OCI-M2 (cell line): ENCODE measurements around the gene PXT1.
"Not testable (repeated sequence)": the region's sequence is repeated elsewhere in the genome, so short reads cannot be mapped to it uniquely, and the experiment has no call there.

Source experiments
- DNase-seq: peaks from one replicate; lab custom pipeline; 2025; ENCODE audit not compliant: unreplicated experiment; lab: John Stamatoyannopoulos, UW

The PXT1 gene

GRCh38 chr6:36444470-36444869, 1.8 kb upstream of the PXT1 start:
- no peak for DNase-seq

- DNase-seq: no peak
These were observed 1.1 kb upstream of the PXT1 start for GRCh38 chr6:36443471-36444428.

- DNase-seq: no peak
These were observed 467 bp downstream of the PXT1 start for GRCh38 chr6:36442103-36442670.

- peak; percentile 93 for DNase-seq
These were observed 1.3 kb downstream of the PXT1 start for GRCh38 chr6:36441307-36441894.

GRCh38 chr6:36436466-36436865, 6.2 kb downstream of the PXT1 start:
- DNase-seq: no peak

GRCh38 chr6:36432151-36432671, 10.4 kb downstream of the PXT1 start:
- DNase-seq: no peak

- no peak for DNase-seq
These were observed 11.5 kb downstream of the PXT1 start for GRCh38 chr6:36431197-36431596.

GRCh38 chr6:36430351-36430750, 12.3 kb downstream of the PXT1 start:
- DNase-seq: no peak

GRCh38 chr6:36428911-36429310, 13.7 kb downstream of the PXT1 start:
- DNase-seq: no peak

GRCh38 chr6:36426622-36427021, 16.0 kb downstream of the PXT1 start:
- no peak for DNase-seq

GRCh38 chr6:36423101-36423824, 19.4 kb downstream of the PXT1 start:
- peak; percentile 94 for DNase-seq

GRCh38 chr6:36422714-36423100, 19.9 kb downstream of the PXT1 start:
- DNase-seq: no peak

- DNase-seq: no peak
These were observed 23.3 kb downstream of the PXT1 start for GRCh38 chr6:36419310-36419709.

- no peak for DNase-seq
These were observed 24.1 kb downstream of the PXT1 start for GRCh38 chr6:36418558-36418957.

- no peak for DNase-seq
These were observed 28.2 kb downstream of the PXT1 start for GRCh38 chr6:36414481-36414880.

GRCh38 chr6:36413489-36414480, 28.9 kb downstream of the PXT1 start:
- DNase-seq: no peak

GRCh38 chr6:36409718-36410117, 32.9 kb downstream of the PXT1 start:
- not testable (repeated sequence) for DNase-seq

- DNase-seq: no peak
These were observed 38.5 kb downstream of the PXT1 start for GRCh38 chr6:36404164-36404563.

GRCh38 chr6:36402481-36402880, 40.2 kb downstream of the PXT1 start:
- no peak for DNase-seq

- no peak for DNase-seq
These were observed 42.7 kb downstream of the PXT1 start for GRCh38 chr6:36399970-36400369.
